Peyer's patch (tissue), 4 donors: Measurements from ENCODE around the gene ARID1B.

ENCODE experiments used
- POLR2A ChIP-seq, 2 donors: fragments of 450-650 bp; IDR thresholded peaks; one replicate each; pipeline ENCODE4 v1.5.1; 2017; ENCODE audit warnings: antibody characterized with exemption in 2 of 2, mild to moderate bottlenecking in 2 of 2, moderate library complexity in 2 of 2
- TF ChIP-seq, protein P1 (sequence below), 6 experiments: fragments of 450-650 bp in 4 of 6; fragments of 200-600 bp in 2 of 6; sonication (generic) in 1 of 6; IDR thresholded peaks; one replicate each; pipeline ENCODE4 v1.5.1; 2017 to 2019; ENCODE audit warnings: antibody characterized with exemption in 6 of 6, mild to moderate bottlenecking in 3 of 6, moderate library complexity in 1 of 6

GRCh38 chr6:157106487-157106886 is 329.3 kb downstream of the ARID1B start:
- TF ChIP-seq, protein P1, sequence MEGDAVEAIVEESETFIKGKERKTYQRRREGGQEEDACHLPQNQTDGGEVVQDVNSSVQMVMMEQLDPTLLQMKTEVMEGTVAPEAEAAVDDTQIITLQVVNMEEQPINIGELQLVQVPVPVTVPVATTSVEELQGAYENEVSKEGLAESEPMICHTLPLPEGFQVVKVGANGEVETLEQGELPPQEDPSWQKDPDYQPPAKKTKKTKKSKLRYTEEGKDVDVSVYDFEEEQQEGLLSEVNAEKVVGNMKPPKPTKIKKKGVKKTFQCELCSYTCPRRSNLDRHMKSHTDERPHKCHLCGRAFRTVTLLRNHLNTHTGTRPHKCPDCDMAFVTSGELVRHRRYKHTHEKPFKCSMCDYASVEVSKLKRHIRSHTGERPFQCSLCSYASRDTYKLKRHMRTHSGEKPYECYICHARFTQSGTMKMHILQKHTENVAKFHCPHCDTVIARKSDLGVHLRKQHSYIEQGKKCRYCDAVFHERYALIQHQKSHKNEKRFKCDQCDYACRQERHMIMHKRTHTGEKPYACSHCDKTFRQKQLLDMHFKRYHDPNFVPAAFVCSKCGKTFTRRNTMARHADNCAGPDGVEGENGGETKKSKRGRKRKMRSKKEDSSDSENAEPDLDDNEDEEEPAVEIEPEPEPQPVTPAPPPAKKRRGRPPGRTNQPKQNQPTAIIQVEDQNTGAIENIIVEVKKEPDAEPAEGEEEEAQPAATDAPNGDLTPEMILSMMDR (IDR thresholded peaks at IDR 0.05) = no peak
- TF ChIP-seq POLR2A (IDR thresholded peaks at IDR 0.05) = no peak
